Parathyroid adenoma (tissue), 2 donors: ENCODE data around the gene TAOK3.

Experiments used
- H2AFZ ChIP-seq: fragments of 300-600 bp; sonication (generic); one replicate; pipeline ENCODE4 v1.7.0; 2017; ENCODE audit warnings: antibody characterized with exemption, mild to moderate bottlenecking
- H3K27ac ChIP-seq: fragments of 300-600 bp; sonication (generic); one replicate; pipeline ENCODE4 v1.7.0; 2017
- H3K27me3 ChIP-seq: fragments of 300-600 bp; sonication (generic); one replicate; pipeline ENCODE4 v1.7.0; 2017; ENCODE audit warnings: low read length; ENCODE audit not compliant: control insufficient read depth, insufficient read depth
- H3K36me3 ChIP-seq: fragments of 300-600 bp; sonication (generic); one replicate; pipeline ENCODE4 v1.7.0; 2017; ENCODE audit warnings: low read length; ENCODE audit not compliant: control insufficient read depth, insufficient read depth
- H3K4me1 ChIP-seq: fragments of 300-600 bp; sonication (generic); one replicate; pipeline ENCODE4 v1.7.0; 2017; ENCODE audit warnings: control low read depth
- H3K4me2 ChIP-seq: fragments of 300-600 bp; sonication (generic); one replicate; pipeline ENCODE4 v1.7.0; 2017; ENCODE audit warnings: low read length
- H3K4me3 ChIP-seq: fragments of 300-600 bp; sonication (generic); one replicate; pipeline ENCODE4 v1.7.0; 2017; ENCODE audit warnings: low read depth, low read length
- H3K79me2 ChIP-seq: fragments of 300-600 bp; sonication (generic); one replicate; pipeline ENCODE4 v1.7.0; 2017; ENCODE audit warnings: control low read depth
- H3K9ac ChIP-seq: fragments of 300-600 bp; sonication (generic); one replicate; pipeline ENCODE4 v1.7.0; 2017; ENCODE audit warnings: mild to moderate bottlenecking
- H3K9me3 ChIP-seq: fragments of 300-600 bp; sonication (generic); one replicate; pipeline ENCODE4 v1.7.0; 2017; ENCODE audit warnings: low read length; ENCODE audit not compliant: control insufficient read depth
- CTCF ChIP-seq: fragments of 300-600 bp; sonication (generic); IDR thresholded peaks from one replicate; pipeline ENCODE4 v1.7.0; 2017; ENCODE audit warnings: antibody characterized with exemption, mild to moderate bottlenecking
- donor health status: primary hyperparathyroidism.

TAOK3 gene

GRCh38 chr12:118344829-118345228 is 27.9 kb downstream of the TAOK3 start:
- Histone ChIP-seq H3K9me3 (no peaks in the 10 kb centered on the region), H3K4me2 (no peak overlapping the region), H3K27me3 (no peaks in the 10 kb centered on the region), H3K4me3 (no peak overlapping the region), H2AFZ (no peak overlapping the region), H3K36me3 (no peaks in the 10 kb centered on the region), H3K9ac (no peak overlapping the region), H3K4me1 (peaks cover 2% of the 10 kb centered on the region), H3K27ac (no peak overlapping the region), H3K79me2 (peaks cover 3% of the 10 kb centered on the region)
- no peak for TF ChIP-seq CTCF

- Histone ChIP-seq H3K9ac (no peak overlapping the region), H3K27ac (no peak overlapping the region), H3K9me3 (no peaks in the 10 kb centered on the region), H3K4me2 (no peak overlapping the region), H3K36me3 (no peaks in the 10 kb centered on the region), H3K27me3 (no peaks in the 10 kb centered on the region), H3K79me2 (peaks cover under 1% of the 10 kb centered on the region), H3K4me1 (peaks cover 2% of the 10 kb centered on the region), H3K4me3 (no peak overlapping the region), H2AFZ (no peak overlapping the region)
- no peak for TF ChIP-seq CTCF
These were observed 30.6 kb downstream of the TAOK3 start for GRCh38 chr12:118342090-118342489.

DNA sequence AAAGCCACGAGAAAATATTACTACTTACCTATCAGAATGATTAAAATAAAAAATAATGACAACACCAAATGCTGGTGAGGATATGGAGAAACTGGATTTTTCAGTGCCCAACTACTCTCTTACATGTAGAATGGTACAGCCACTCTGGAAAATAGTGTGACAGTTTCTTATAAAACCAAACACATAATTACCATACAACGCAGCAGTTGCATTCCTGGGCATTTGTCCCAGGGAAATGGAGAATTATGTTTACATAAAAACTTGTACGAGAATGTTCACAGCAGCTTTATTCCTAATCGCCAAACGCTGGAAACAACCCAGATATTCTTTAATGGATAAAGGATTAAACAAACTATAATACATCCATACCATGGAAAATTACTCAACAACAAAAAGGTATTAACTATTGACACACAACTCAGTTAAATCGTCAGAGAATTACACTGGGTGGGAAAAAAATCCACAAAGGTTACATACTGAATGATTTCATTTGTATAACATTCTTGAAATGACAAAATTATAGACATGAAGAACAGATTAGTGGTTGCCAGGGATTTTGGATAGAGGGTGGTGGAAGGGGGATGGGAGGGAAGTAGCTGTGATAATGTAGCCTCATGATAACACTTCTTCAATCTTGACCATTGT is 35.4 kb downstream of the TAOK3 start:
- no peak overlapping the region for H3K4me3 ChIP-seq
- H3K9ac ChIP-seq = no peak overlapping the region
- H3K79me2 ChIP-seq = no peaks in the 10 kb centered on the region
- no peak overlapping the region for H2AFZ ChIP-seq
- H3K9me3 ChIP-seq = no peaks in the 10 kb centered on the region
- H3K27me3 ChIP-seq = no peaks in the 10 kb centered on the region
- H3K27ac ChIP-seq = no peak overlapping the region
- no peaks in the 10 kb centered on the region for H3K4me1 ChIP-seq
- H3K36me3 ChIP-seq = no peaks in the 10 kb centered on the region
- no peak overlapping the region for H3K4me2 ChIP-seq
- TF ChIP-seq CTCF = no peak

- Histone ChIP-seq H3K36me3 (no peaks in the 10 kb centered on the region), H3K4me1 (no peaks in the 10 kb centered on the region), H3K4me3 (no peak overlapping the region), H2AFZ (no peak overlapping the region), H3K27ac (no peak overlapping the region), H3K79me2 (peaks cover 2% of the 10 kb centered on the region), H3K27me3 (no peaks in the 10 kb centered on the region), H3K9me3 (no peaks in the 10 kb centered on the region), H3K4me2 (no peak overlapping the region), H3K9ac (no peak overlapping the region)
- no peak for TF ChIP-seq CTCF
These were observed 36.6 kb downstream of the TAOK3 start for GRCh38 chr12:118336123-118336522.

DNA sequence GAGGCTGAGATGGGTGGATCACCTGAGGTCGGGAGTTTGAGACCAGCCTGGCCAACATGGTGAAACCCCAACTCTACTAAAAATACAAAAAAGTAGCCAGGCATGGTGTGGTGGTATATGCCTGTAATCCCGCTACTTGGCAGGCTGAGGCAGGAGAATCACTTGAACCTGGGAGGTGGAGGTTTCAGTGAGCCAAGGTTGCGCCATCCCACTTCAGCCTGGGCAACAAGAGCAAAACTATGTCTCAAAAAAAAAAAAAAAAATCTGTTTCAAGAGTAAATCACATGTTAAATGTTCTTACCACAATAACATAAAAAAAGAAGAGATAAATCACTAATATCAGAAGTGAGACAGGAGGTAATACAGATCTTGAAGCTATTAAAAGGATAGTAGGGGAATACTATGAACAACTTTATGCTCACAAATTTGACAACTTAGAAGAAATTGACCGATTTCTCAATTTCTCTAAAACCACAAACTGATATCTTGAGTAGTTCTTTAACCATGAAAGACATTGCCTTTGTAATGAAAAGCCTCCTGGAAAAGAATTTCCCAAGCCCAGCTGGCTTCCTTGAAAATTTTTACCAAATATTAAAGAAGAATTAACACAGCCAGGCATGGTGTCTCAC is 37.7 kb downstream of the TAOK3 start:
- Histone ChIP-seq H3K4me3 (no peak overlapping the region), H3K36me3 (no peaks in the 10 kb centered on the region), H3K9me3 (no peaks in the 10 kb centered on the region), H3K79me2 (peaks cover 2% of the 10 kb centered on the region), H3K4me1 (no peaks in the 10 kb centered on the region), H2AFZ (no peak overlapping the region), H3K27ac (no peak overlapping the region), H3K9ac (no peak overlapping the region), H3K27me3 (no peaks in the 10 kb centered on the region), H3K4me2 (no peak overlapping the region)
- TF ChIP-seq CTCF = no peak
